ENCODE measurements around the gene AP1G2. TPM values are rescaled to one million over a fixed set of nuclear protein-coding genes. Genes with fewer than 3 reads are reported as not detected.

Gene AP1G2
- total RNA-seq, 1 donor from 2014 or later, result 93.4 TPM

GRCh38 chr14:23558346-23559009 is 9.1 kb downstream of the AP1G2 start:
- Histone ChIP-seq H3K36me3 (ENCODE audit: control insufficient read depth, insufficient read depth, low read length) (peaks cover 6% of the 10 kb centered on the region), H3K4me3 (ENCODE audit: low read depth, low read length) (no peak overlapping the region), H3K27me3 (ENCODE audit: control insufficient read depth, insufficient read depth, low read length) (no peaks in the 10 kb centered on the region)
- DNase-seq (ENCODE audit: low read depth), result no peak
- no peak for TF ChIP-seq CTCF (IDR thresholded peaks at IDR 0.05; ENCODE audit: insufficient read depth, low read length, poor library complexity, severe bottlenecking)

GRCh38 chr14:23557946-23558345 is 9.6 kb downstream of the AP1G2 start:
- Histone ChIP-seq H3K27me3 (ENCODE audit: control insufficient read depth, insufficient read depth, low read length) (no peaks in the 10 kb centered on the region), H3K36me3 (ENCODE audit: control insufficient read depth, insufficient read depth, low read length) (peaks cover 6% of the 10 kb centered on the region), H3K4me3 (ENCODE audit: low read depth, low read length) (no peak overlapping the region)
- TF ChIP-seq CTCF (IDR thresholded peaks at IDR 0.05; ENCODE audit: insufficient read depth, low read length, poor library complexity, severe bottlenecking), result no peak
- DNase-seq (ENCODE audit: low read depth), result no peak

GRCh38 chr14:23557521-23557920 is 10.1 kb downstream of the AP1G2 start:
- Histone ChIP-seq H3K4me3 (ENCODE audit: low read depth, low read length) (no peak overlapping the region), H3K27me3 (ENCODE audit: control insufficient read depth, insufficient read depth, low read length) (no peaks in the 10 kb centered on the region), H3K36me3 (ENCODE audit: control insufficient read depth, insufficient read depth, low read length) (peaks cover 6% of the 10 kb centered on the region)
- no peak for DNase-seq (ENCODE audit: low read depth)
- TF ChIP-seq CTCF (IDR thresholded peaks at IDR 0.05; ENCODE audit: insufficient read depth, low read length, poor library complexity, severe bottlenecking), result no peak

GRCh38 chr14:23556700-23557440 is 10.7 kb downstream of the AP1G2 start:
- H3K4me3 ChIP-seq (ENCODE audit: low read depth, low read length), result peak overlapping the region; percentile 91
- peaks cover 6% of the 10 kb centered on the region for H3K36me3 ChIP-seq (ENCODE audit: control insufficient read depth, insufficient read depth, low read length)
- no peaks in the 10 kb centered on the region for H3K27me3 ChIP-seq (ENCODE audit: control insufficient read depth, insufficient read depth, low read length)
- DNase-seq (ENCODE audit: low read depth), result no peak
- TF ChIP-seq CTCF (IDR thresholded peaks at IDR 0.05; ENCODE audit: insufficient read depth, low read length, poor library complexity, severe bottlenecking), result no peak

GRCh38 chr14:23555882-23556699 is 11.5 kb downstream of the AP1G2 start, which contains the start of gene THTPA:
Gene THTPA, plus strand, starts transcription at chr14:23556271. Its CDS starts 487 bp downstream, at chr14:23556758.
- peak; percentile 73 for DNase-seq (ENCODE audit: low read depth)
- Histone ChIP-seq H3K4me3 (ENCODE audit: low read depth, low read length) (peak within 1 kb of the TSS; percentile 91), H3K36me3 (ENCODE audit: control insufficient read depth, insufficient read depth, low read length) (peaks cover 4% of the 10 kb centered on the region), H3K27me3 (ENCODE audit: control insufficient read depth, insufficient read depth, low read length) (no peaks in the 10 kb centered on the region)
- TF ChIP-seq CTCF (IDR thresholded peaks at IDR 0.05; ENCODE audit: insufficient read depth, low read length, poor library complexity, severe bottlenecking), result no peak
